Neural cell (in vitro differentiated cells): ENCODE data around the gene TNC.

Experiments
- CTCF ChIP-seq: fragments of 450-650 bp; IDR thresholded peaks from 2 replicates; pipeline ENCODE4 v1.5.1; 2014; ENCODE audit warnings: antibody characterized with exemption, mild to moderate bottlenecking, moderate library complexity; ENCODE audit not compliant: poor library complexity, severe bottlenecking
- EP300 ChIP-seq: fragments of 450-650 bp; conservative IDR thresholded peaks from 2 replicates; pipeline ENCODE4 v1.6.1; 2014; ENCODE audit warnings: antibody characterized with exemption, mild to moderate bottlenecking, moderate library complexity; ENCODE audit not compliant: poor library complexity, severe bottlenecking
- EZH2 ChIP-seq: fragments of 200-600, 300-800 bp; shearing (Covaris generic), sonication (generic); IDR thresholded peaks from 2 replicates; pipeline ENCODE4 v1.6.1; 2014; ENCODE audit warnings: antibody characterized with exemption, low read length, borderline replicate concordance, mild to moderate bottlenecking; ENCODE audit not compliant: insufficient read depth, poor library complexity, severe bottlenecking
- POLR2AphosphoS5 ChIP-seq: IDR thresholded peaks from 2 replicates; pipeline ENCODE4 v1.6.1; 2012

- no peak for TF ChIP-seq POLR2AphosphoS5
- no peak for TF ChIP-seq EZH2
- TF ChIP-seq EP300, result no peak
- TF ChIP-seq CTCF, result no peak
These were observed 101.6 kb downstream of the TNC start for GRCh38 chr9:115016344-115016743.
